Endothelial cell of umbilical vein (primary cell): Measurements from ENCODE around the gene KLRG1. TPM values are rescaled to one million over a fixed set of nuclear protein-coding genes. Genes with fewer than 3 reads are reported as not detected.

Experiments
- BruUV-seq: library from RNA; stranded (reverse); fragments of 400-500 nt; replicated peaks from 2 replicates; lab custom pipeline; 2021; lab: Mats Ljungman, UMichigan
- CTCF ChIA-PET: fragments of 300-600, 350-600 bp; sonication (Branson Sonifier 250); formaldehyde crosslinking; loops from one replicate; lab custom pipeline; 2021; ENCODE audit warnings: antibody characterized with exemption, inconsistent platforms; lab: Charles Lee
- POLR2A ChIA-PET: fragments of 300-600, 350-600 bp; sonication (Branson Sonifier 250); formaldehyde crosslinking; loops from one replicate; lab custom pipeline; 2021; ENCODE audit warnings: antibody characterized with exemption, inconsistent platforms; lab: Charles Lee
- DNase-seq: peaks from one replicate; pipeline ENCODE4 v3.0.0-alpha.2; 2011; ENCODE audit warnings: low read depth, low spot score
- FAIRE-seq: peaks from 2 replicates; lab custom pipeline; 2011; peaks lifted over from hg19 to GRCh38; lab: Jason Lieb, UNC
- H2AFZ ChIP-seq: 2 replicates; pipeline ENCODE4 v1.6.0; 2012; ENCODE audit warnings: low read depth, low read length, control low read depth, inconsistent platforms
- H3K27ac ChIP-seq: 2 replicates; pipeline ENCODE4 v1.5.1; 2011; ENCODE audit warnings: low read depth, mild to moderate bottlenecking, control low read depth, low read length, moderate library complexity; ENCODE audit not compliant: insufficient read depth
- H3K27me3 ChIP-seq, 2 experiments: 2 replicates each; pipeline versions ENCODE4 v1.6.0 to v1.6.1; 2011; ENCODE audit warnings: low read length in 2 of 2, mixed read lengths in 1 of 2; ENCODE audit not compliant: control insufficient read depth in 2 of 2, insufficient read depth in 2 of 2
- H3K36me3 ChIP-seq, 2 experiments: 2 replicates in 1 of 2; 3 replicates in 1 of 2; pipeline ENCODE4 v1.5.1; 2011; ENCODE audit warnings: low read length in 2 of 2, mild to moderate bottlenecking in 1 of 2, moderate library complexity in 1 of 2; ENCODE audit not compliant: control insufficient read depth in 2 of 2, insufficient read depth in 2 of 2; ENCODE audit errors: extremely low read depth in 1 of 2
- H3K4me1 ChIP-seq: 3 replicates; pipeline ENCODE4 v1.5.1; 2011; ENCODE audit warnings: mild to moderate bottlenecking, low read length; ENCODE audit not compliant: control insufficient read depth, insufficient read depth; ENCODE audit errors: extremely low read depth
- H3K4me2 ChIP-seq: 2 replicates; pipeline ENCODE4 v1.6.1; 2011; ENCODE audit warnings: low read length, control low read depth, mixed read lengths; ENCODE audit not compliant: insufficient read depth
- H3K4me3 ChIP-seq, 3 experiments: fragments of 200-600 bp in 1 of 3; sonication (generic), shearing (Covaris generic) in 1 of 3; replicated peaks in 1 of 3; 2 replicates each; pipeline ENCODE4 v1.5.1; 2011 to 2016; ENCODE audit warnings: control low read depth in 3 of 3, low read length in 3 of 3, mild to moderate bottlenecking in 2 of 3, inconsistent platforms in 1 of 3, low read depth in 1 of 3, moderate library complexity in 1 of 3; ENCODE audit not compliant: insufficient read depth in 1 of 3
- H3K79me2 ChIP-seq: 2 replicates; pipeline ENCODE4 v1.6.0; 2012; ENCODE audit warnings: low read length, inconsistent platforms; ENCODE audit not compliant: control insufficient read depth, insufficient read depth
- H3K9ac ChIP-seq: replicated peaks from 2 replicates; pipeline ENCODE3; 2011; ENCODE audit warnings: low read length, control low read depth; ENCODE audit not compliant: insufficient read depth; ENCODE audit errors: extremely low read depth
- H3K9me1 ChIP-seq: replicated peaks from 3 replicates; pipeline ENCODE4 v1.6.0; 2011; ENCODE audit warnings: mild to moderate bottlenecking, low read length; ENCODE audit not compliant: control insufficient read depth, insufficient read depth; ENCODE audit errors: extremely low read depth
- H3K9me3 ChIP-seq: replicated peaks from 2 replicates; pipeline ENCODE4 v1.5.1; 2012; ENCODE audit warnings: low read length, inconsistent platforms; ENCODE audit not compliant: control insufficient read depth, insufficient read depth
- H4K20me1 ChIP-seq: replicated peaks from 2 replicates; pipeline ENCODE3; 2011; ENCODE audit warnings: mild to moderate bottlenecking, low read length; ENCODE audit not compliant: control insufficient read depth, insufficient read depth; ENCODE audit errors: extremely low read depth
- CTCF ChIP-seq, 2 donors: IDR thresholded peaks; 1 replicate in 1 of 2; 2 replicates in 1 of 2; pipeline ENCODE4 v1.5.1; 2011; ENCODE audit warnings: low read length in 2 of 2, mild to moderate bottlenecking in 2 of 2, moderate library complexity in 2 of 2, control low read depth in 1 of 2, inconsistent platforms in 1 of 2, low read depth in 1 of 2; ENCODE audit not compliant: insufficient read depth in 1 of 2; ENCODE audit errors: extremely low read depth in 1 of 2
- EZH2 ChIP-seq: IDR thresholded peaks from 2 replicates; pipeline ENCODE4 v1.6.1; 2012; ENCODE audit warnings: borderline replicate concordance, low read depth, mild to moderate bottlenecking, moderate library complexity, low read length, inconsistent platforms; ENCODE audit not compliant: severe bottlenecking
- FOS ChIP-seq: IDR thresholded peaks from 2 replicates; pipeline ENCODE4 v1.6.1; 2011; ENCODE audit warnings: mild to moderate bottlenecking, low read length, moderate library complexity, borderline replicate concordance; ENCODE audit not compliant: insufficient read depth
- GATA2 ChIP-seq: IDR thresholded peaks from 2 replicates; pipeline ENCODE4 v1.7.0; 2011; ENCODE audit warnings: low read depth, mild to moderate bottlenecking, moderate library complexity, mixed read lengths, low read length; ENCODE audit not compliant: insufficient read length, insufficient read depth
- JUN ChIP-seq: IDR thresholded peaks from 2 replicates; pipeline ENCODE4 v1.6.1; 2011; ENCODE audit warnings: borderline replicate concordance, low read depth; ENCODE audit not compliant: insufficient read length, insufficient read depth
- MYC ChIP-seq: IDR thresholded peaks from one replicate; pipeline ENCODE4 v1.6.1; 2011; ENCODE audit warnings: mild to moderate bottlenecking, low read depth, low read length
- POLR2A ChIP-seq: IDR thresholded peaks from 2 replicates; pipeline ENCODE4 v1.6.1; 2012; ENCODE audit warnings: low read depth, mild to moderate bottlenecking, control low read depth, low read length
- POLR2AphosphoS5 ChIP-seq: IDR thresholded peaks from 2 replicates; pipeline ENCODE4 v1.6.1; 2012; ENCODE audit warnings: low read depth, mild to moderate bottlenecking, control low read depth, low read length, moderate library complexity; ENCODE audit not compliant: insufficient read depth
- dilution Hi-C: fragments of 300-500 bp; cut with MboI; formaldehyde crosslinking; loops from one replicate; pipeline ENCODE4 v1.15.0; 2019; ENCODE audit warnings: low sequenced_read_pairs; ENCODE audit not compliant: extremely low pct_ligation_motif_present
- intact Hi-C: fragments of 100-400 bp; cut with micrococcal nuclease; formaldehyde crosslinking; loops from one replicate; pipeline ENCODE4 v1.10.0; 2022
- polyA plus RNA-seq, 4 experiments: library from polyadenylated mRNA; depleted of rRNA in 3 of 4; stranded (reverse) in 3 of 4; unstranded in 1 of 4; fragments of >200 nt; gene quantifications; 2 replicates each; pipeline versions ENCODE4 v1.2.1 to v1.2.3, GENCODE V29; 2011 to 2012; ENCODE audit warnings: missing spikeins in 1 of 4
- total RNA-seq: library from RNA; stranded (reverse); gene quantifications from 2 replicates; pipeline ENCODE4 v1.2.3, GENCODE V29; 2021
- TF ChIP-seq, protein P1 (sequence below): IDR thresholded peaks from 2 replicates; pipeline ENCODE4 v1.6.1; 2011; ENCODE audit not compliant: insufficient read depth, insufficient read length

The KLRG1 gene
- total and polyA plus RNA-seq, 2 donors (not counting 3 experiments of a cell fraction or from before 2014, with no cell fraction given): 4.4 to 15.9 TPM

DNA sequence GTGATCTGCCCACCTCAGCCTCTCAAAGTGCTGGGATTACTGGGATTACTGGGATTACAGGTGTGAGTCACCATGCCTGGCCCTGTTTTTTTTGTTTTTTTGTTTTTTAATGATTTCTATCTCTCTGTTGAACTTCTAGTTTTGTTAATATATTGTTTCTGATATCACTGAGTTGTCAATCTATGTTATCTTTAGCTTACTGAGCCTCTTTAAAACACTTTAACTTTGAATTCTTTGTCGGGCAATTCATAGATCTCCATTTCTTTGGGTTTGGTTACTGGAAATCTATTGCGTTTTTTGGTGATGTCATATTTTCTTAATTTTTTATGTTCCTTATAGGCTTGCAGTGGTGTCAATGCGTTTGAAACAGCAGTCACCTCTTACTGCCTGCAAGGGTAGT lies 9.2 kb upstream of the KLRG1 start:
- Histone ChIP-seq H3K4me1 (no peaks in the 10 kb centered on the region), H3K4me3 (no peak overlapping the region), H3K36me3 (no peaks in the 10 kb centered on the region), H3K79me2 (no peaks in the 10 kb centered on the region), H3K27me3 (peaks cover 0 to 2% of the 10 kb centered on the region in 2 experiments), H2AFZ (no peak overlapping the region), H3K9me1 (no peaks in the 10 kb centered on the region), H3K4me2 (no peak overlapping the region), H3K9me3 (no peaks in the 10 kb centered on the region), H4K20me1 (no peaks in the 10 kb centered on the region), H3K9ac (no peak overlapping the region), H3K27ac (no peak overlapping the region)
- no peak for TF ChIP-seq POLR2A
- no peak for TF ChIP-seq MYC
- TF ChIP-seq, protein P1, sequence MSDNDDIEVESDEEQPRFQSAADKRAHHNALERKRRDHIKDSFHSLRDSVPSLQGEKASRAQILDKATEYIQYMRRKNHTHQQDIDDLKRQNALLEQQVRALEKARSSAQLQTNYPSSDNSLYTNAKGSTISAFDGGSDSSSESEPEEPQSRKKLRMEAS: no peak
- no peak for TF ChIP-seq JUN
- no peak for TF ChIP-seq EZH2
- TF ChIP-seq GATA2: no peak
- TF ChIP-seq FOS: no peak
- TF ChIP-seq POLR2AphosphoS5: no peak
- TF ChIP-seq CTCF (IDR thresholded peaks at IDR 0.05; ENCODE audit: extremely low read depth in 1 of 2, insufficient read depth in 1 of 2, low read depth in 1 of 2, low read length in 2 of 2): no peak
- CTCF ChIA-PET: no interaction called here
- no TSS peak for BruUV-seq
- DNase-seq: no peak
- POLR2A ChIA-PET: no interaction called here
- dilution Hi-C loops: no loop called here
- intact Hi-C loops: no loop called here
- no peak for FAIRE-seq
